ENCODE measurements around the gene SFTPB.

The SFTPB gene

GRCh38 chr2:85613717-85614515 is 54.1 kb downstream of the SFTPB start:
- no peak for DNase-seq (ENCODE audit: low read depth in 2 of 2)

DNA sequence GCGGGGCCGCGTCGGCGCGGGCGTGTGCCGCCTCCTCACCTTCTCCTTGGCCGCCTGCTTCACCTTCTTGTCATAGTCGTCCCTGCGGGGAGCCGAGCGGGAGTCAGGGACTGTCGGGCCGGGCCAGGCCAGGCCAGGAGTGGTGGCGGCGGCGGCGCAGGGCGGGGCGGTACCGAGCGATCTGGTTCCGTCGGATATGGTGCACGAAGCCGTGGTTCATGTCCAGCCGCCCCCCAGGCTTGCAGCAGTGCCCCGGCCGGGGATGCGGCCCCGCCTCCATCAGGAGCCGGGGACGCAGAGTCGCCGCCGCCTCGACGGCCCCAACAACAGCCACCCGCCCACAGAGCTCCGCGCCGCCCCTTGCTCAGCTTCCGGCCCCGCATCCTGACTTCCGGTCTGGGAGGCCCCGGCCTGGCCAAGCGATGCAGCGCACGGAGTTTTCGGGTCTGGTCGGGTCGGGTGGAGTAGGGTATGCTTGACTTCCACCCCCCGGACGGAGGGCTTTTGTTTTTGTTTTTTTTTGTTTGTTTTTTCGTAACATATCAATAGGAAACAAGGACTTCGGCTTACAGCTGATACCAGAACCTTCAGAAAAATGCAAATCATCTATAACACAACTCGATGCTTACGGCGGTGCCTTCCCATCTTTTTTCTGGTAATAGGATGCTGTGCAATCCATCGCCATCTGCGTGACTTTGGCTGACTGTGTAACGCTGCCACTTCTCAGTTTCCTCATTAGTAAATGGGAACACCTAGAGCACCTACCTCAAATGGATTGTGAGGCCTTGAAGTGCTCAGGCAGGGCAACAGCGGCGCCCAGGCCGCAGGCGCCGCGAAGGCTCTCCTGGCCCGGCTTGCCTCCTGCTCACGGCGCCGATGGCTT is 56.1 kb downstream of the SFTPB start, which contains the start of gene C2orf68:
TSS of gene C2orf68 (minus strand) at position 362 of the 883 bp plus-strand sequence. CDS start at position 280, 82 bp downstream.
- peak; percentile 65 to 69 for DNase-seq (ENCODE audit: low read depth in 2 of 2)

DNA sequence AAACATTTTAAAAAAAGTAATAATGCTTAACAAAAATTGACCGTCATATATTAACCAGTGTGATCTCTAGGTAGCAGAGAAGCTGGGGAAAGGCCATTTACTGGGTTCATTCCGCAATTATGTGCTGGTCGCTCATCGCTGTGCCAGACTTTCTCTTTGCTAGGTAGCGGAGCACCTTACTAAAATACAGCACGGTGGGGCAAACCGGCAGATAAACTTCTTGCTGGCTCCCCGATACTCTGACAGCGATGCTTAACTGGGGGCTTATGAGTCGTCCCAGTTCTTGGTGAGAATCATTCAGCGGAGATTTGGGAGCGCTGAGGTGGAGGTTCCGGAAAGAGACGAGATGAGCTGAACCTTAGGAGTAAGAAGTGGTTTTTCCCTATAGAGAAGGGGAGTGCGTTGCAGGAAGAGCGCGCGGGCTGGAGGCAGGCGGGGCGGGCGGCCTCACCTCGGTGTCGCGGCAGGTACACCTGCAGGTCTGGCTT is 56.7 kb downstream of the SFTPB start:
- DNase-seq (ENCODE audit: low read depth in 2 of 2): no peak

All from stimulated activated CD8-positive, alpha-beta memory T cell treated with anti-CD3 and anti-CD28 coated beads, Interleukin-15, amount 100 ng/mL, for 4 hours (primary cell).